Ectodermal cell (in vitro differentiated cells): ENCODE measurements around the gene LYRM4.

Experiments used
- H3K27ac ChIP-seq: 2 replicates; pipeline ENCODE4 v1.7.0; 2013; ENCODE audit warnings: mild to moderate bottlenecking, low read depth, low read length; ENCODE audit not compliant: insufficient read depth, poor library complexity, severe bottlenecking
- H3K27me3 ChIP-seq: 2 replicates; pipeline ENCODE4 v1.7.0; 2013; ENCODE audit warnings: mild to moderate bottlenecking, low read length; ENCODE audit not compliant: insufficient read depth, control insufficient read depth, poor library complexity, severe bottlenecking
- H3K36me3 ChIP-seq: one replicate; pipeline ENCODE4 v1.7.0; 2013; ENCODE audit warnings: low read length; ENCODE audit not compliant: control insufficient read depth, insufficient read depth
- H3K4me1 ChIP-seq: one replicate; pipeline ENCODE4 v1.7.0; 2013; ENCODE audit warnings: low read length; ENCODE audit not compliant: control insufficient read depth, insufficient read depth
- H3K4me3 ChIP-seq: 2 replicates; pipeline ENCODE4 v1.7.0; 2013; ENCODE audit warnings: low read depth, low read length, control low read depth; ENCODE audit not compliant: insufficient read depth
- H3K9me3 ChIP-seq: 2 replicates; pipeline ENCODE4 v1.7.0; 2013; ENCODE audit warnings: mild to moderate bottlenecking, low read length, moderate library complexity; ENCODE audit not compliant: control insufficient read depth
- WGBS, 2 experiments: methylation state at CpG; one replicate each; pipeline ENCODE4 v1.1.7; 2013; ENCODE audit warnings: missing lambda C conversion rate in 2 of 2; 5-methylcytosine and 5-hydroxymethylcytosine counted together

Gene LYRM4

DNA sequence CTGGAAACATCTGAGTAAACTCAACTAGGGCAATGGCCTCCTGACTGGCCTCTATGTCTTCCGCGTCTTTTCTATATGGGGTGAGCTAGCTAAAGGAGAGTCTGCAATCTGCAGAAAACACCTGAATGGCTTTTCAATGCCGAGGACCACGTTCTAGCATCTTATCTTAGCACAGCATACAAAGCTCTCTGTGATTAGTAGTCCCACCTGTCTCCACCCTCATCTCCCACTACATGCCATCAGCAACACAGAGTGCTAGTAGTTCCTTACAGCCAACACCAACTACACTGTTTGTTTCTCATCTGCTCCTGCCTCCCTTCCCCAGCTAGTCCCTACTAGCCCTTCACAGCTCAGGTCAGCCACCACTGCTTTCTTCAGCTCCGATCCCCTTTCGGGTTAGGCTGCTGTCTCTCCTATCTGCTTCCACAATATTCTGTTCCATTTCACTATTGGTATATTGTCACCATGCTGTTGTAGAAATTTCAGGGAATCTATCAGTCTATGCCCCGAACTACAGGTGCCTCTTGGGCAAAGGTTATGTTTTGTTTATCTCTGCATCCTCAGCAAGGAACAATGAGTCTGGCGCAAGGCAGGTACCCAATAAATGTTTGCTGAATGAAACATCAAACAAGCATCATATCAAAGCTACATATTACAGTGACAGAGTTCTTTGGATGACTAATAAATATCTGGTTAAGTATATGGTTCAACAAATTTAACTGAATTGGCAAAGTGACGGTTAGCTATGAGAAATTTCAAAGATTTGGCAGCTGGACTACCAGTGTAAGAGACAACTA, 12.2 kb downstream of the LYRM4 start:
- Histone ChIP-seq H3K27ac (no peak overlapping the region), H3K9me3 (no peaks in the 10 kb centered on the region), H3K36me3 (no peaks in the 10 kb centered on the region), H3K27me3 (no peaks in the 10 kb centered on the region), H3K4me3 (no peak overlapping the region), H3K4me1 (peaks cover 4% of the 10 kb centered on the region)
- 93 to 95% methylated on average over 9 of the region's 9 CpGs for WGBS, 2 experiments

DNA sequence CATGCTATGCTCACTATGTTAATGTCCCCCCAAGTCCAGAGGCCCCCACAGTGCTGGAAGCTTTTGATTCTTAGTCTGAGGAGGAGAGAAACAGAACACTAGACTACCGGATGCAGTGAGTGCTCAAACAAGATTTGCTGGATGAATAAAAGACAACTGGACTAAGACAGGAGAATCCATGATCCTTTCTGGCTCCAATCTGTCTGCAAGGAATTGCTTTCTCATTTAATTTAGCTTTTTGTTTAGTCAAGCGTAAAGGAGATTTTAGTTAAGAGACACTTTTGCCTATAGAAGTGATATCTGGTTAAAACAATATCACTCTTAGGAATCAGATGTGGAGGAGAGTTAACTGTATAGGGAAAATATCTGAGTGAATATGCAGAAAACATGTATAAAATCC, 13.5 kb downstream of the LYRM4 start:
- Histone ChIP-seq H3K27me3 (no peaks in the 10 kb centered on the region), H3K27ac (no peak overlapping the region), H3K9me3 (no peaks in the 10 kb centered on the region), H3K36me3 (no peaks in the 10 kb centered on the region), H3K4me3 (no peak overlapping the region), H3K4me1 (peaks cover 4% of the 10 kb centered on the region)
- 89 to 93% methylated on average over 2 of the region's 2 CpGs for WGBS, 2 experiments

DNA sequence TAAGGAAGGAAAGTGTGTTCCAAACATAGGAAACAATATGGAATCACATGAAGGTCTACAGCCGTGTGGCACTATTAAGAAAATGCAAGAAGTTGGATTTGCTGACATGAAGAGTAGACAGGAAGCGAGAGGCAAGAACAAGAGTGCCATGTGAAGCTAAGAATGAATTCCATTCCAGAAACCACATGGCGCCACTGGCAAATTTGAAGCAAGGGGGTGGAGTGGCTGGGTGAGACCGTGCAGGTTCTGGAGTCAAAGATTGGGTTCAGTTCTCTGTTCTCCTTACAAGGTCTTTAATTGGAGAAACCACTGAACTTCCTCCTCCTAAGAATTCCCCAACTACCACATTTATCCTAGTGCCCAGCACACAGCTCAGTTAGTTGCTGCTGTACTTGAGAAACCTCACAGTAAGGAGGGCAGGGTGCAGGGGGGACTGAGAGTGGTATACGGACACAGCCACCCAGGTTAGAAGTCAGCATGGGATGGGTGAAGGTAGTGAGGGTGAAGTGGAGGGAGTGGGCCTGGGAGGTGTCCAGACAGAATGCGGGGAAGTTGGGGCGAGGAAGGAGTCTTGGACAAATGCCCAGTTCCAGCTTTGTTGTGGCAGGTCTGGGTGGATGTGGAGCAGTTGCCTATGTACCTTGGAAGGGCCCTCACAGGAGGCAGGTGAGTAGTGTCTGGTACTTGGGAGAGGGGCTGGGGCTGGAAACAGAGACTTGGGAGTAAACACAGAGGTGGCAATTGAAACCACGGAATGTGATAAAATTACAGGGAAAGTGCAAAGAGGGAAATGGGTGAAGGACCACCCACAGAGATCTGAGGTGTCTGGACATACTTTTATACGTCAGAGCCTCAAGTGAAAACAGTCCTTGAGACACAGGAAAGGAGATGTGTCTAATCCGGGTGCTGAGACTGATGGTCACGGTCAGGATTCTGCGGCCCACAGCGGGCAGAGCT, 14.3 kb downstream of the LYRM4 start:
- H3K4me3 ChIP-seq, result no peak overlapping the region
- no peaks in the 10 kb centered on the region for H3K27me3 ChIP-seq
- H3K36me3 ChIP-seq, result no peaks in the 10 kb centered on the region
- peaks cover 4% of the 10 kb centered on the region for H3K4me1 ChIP-seq
- 95% methylated on average over 13 of the region's 13 CpGs for WGBS, 2 experiments
- H3K9me3 ChIP-seq, result no peaks in the 10 kb centered on the region
- no peak overlapping the region for H3K27ac ChIP-seq

DNA sequence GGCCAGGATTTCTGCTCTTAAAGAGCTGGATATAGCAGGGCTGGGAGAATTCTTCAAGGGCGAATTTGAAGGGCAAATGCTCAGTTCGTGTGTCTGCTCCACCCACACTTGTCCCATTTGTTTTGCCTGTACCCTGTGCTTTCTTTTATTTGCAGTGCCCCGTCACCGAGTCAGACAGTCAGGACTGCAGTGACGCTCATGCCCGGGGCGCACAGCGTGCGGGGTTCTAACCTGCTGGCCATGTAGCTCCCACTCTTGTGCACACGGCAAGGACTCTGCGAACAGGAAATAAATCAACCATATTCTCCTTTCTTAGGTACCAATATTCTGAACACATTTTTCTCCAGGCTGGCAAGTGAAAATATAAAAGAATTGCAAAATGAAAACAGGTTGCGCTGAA, 17.7 kb downstream of the LYRM4 start:
- H3K4me3 ChIP-seq, result no peak overlapping the region
- no peaks in the 10 kb centered on the region for H3K36me3 ChIP-seq
- peaks cover 4% of the 10 kb centered on the region for H3K4me1 ChIP-seq
- H3K9me3 ChIP-seq, result no peaks in the 10 kb centered on the region
- 96% methylated on average over 11 to 12 of the region's 12 CpGs for WGBS, 2 experiments
- H3K27ac ChIP-seq, result no peak overlapping the region
- no peaks in the 10 kb centered on the region for H3K27me3 ChIP-seq

DNA sequence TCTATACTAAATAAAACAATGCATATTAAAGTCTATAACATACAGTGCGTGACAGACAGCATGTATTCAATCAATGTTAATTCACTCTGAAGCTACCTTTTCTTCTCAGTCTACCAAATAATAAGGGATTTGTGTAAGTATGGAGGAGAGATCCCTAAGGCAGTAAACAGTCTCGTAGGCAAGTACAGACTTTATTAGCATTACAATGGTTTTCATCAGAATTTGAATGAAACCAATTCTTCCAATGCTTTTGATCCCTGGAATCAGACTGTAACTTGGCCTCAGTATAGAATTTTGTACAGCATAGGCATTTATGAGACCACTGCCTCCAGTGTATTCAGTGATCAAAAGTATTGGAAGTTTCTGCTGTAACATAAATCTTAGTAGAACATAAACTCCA, 19.5 kb downstream of the LYRM4 start:
- Histone ChIP-seq H3K9me3 (no peaks in the 10 kb centered on the region), H3K36me3 (no peaks in the 10 kb centered on the region), H3K27me3 (no peaks in the 10 kb centered on the region), H3K4me3 (no peak overlapping the region), H3K27ac (no peak overlapping the region), H3K4me1 (peaks cover 4% of the 10 kb centered on the region)
- 15 to 25% methylated on average over 1 of the region's 2 CpGs for WGBS, 2 experiments

DNA sequence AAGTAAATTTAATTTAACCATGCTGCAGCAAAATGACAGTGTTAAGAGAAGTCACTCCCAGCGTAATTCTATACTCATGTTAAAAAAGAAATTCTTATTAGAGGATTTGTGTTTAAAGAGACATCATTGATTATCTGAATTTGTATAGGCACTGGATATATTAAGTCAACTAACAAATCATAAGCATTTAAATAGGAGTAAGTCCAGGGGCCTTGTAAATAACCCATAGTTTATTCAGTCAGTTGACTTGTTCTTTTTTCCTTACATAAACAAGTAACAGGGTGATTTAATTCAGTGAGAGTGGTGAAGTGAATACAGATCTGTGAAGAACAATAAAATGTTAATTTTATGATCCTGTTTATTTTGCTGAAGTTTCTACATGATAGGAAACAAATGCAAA, 22.4 kb downstream of the LYRM4 start:
- Histone ChIP-seq H3K27me3 (no peaks in the 10 kb centered on the region), H3K36me3 (no peaks in the 10 kb centered on the region), H3K27ac (no peak overlapping the region), H3K4me1 (no peaks in the 10 kb centered on the region), H3K4me3 (no peak overlapping the region), H3K9me3 (no peaks in the 10 kb centered on the region)
- no CpG with 5 or more reads among the region's 1 CpG for WGBS, 2 experiments

DNA sequence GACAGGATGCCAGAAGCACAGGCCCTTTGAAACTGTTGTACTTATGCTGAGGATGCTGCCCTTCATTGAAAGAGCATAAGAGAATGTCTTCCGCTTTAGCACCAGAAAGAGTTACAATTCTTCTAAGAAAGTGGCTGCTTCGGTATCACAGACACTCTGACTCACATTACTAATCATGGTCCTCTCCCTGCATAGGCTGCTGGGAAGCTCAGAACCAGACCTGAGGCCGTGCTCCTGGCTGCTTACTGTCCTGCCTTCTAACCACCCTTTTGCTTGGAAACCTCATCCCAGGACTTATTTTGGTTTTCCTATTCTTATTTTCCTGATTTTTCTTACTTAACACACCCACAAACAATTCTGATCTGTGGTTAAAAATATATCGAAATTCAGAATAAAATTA, 22.9 kb downstream of the LYRM4 start:
- H3K9me3 ChIP-seq, result no peaks in the 10 kb centered on the region
- no peak overlapping the region for H3K4me3 ChIP-seq
- H3K27ac ChIP-seq, result no peak overlapping the region
- H3K36me3 ChIP-seq, result no peaks in the 10 kb centered on the region
- H3K4me1 ChIP-seq, result no peaks in the 10 kb centered on the region
- WGBS, 2 experiments, result 93 to 96% methylated on average over 3 of the region's 4 CpGs
- H3K27me3 ChIP-seq, result no peaks in the 10 kb centered on the region

DNA sequence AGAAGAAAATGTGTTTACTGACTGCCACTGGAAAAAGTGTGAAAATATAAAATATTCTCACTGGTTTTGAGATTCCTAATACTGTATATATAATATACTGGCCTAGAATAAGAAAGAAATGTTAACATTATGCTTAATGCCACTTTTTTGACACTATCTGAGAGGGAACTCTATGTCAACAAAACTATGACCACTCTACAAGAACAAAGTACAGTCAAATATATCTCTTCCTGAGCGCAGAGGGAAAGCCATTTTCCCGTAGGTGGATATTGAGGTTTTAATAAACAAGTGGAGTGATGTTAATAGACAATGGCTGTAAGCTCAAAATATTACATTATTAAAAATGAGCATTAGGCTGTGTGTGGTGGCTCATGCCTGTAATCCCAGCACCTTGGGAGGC, 24.9 kb downstream of the LYRM4 start:
- 94 to 100% methylated on average over 1 to 2 of the region's 2 CpGs for WGBS, 2 experiments

DNA sequence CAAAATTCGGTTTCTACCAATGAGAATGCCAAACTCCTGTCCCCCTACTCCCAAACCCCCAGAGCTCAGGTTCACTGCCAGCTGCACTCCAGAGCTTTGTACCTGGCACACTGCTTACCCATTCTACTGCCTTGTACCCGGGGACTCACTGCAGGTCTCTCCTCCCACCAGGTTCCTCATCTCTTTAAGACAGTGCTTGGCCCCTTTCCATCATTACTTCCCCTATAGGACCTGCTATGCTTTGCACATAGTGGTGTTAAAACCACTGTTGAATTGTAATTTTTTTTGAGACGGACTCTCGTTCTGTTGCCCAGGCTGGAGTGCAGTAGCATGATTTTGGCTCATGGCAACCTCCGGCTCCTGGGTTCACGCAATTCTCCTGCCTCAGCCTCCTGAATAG, 25.9 kb downstream of the LYRM4 start:
- no peak overlapping the region for H3K4me3 ChIP-seq
- H3K9me3 ChIP-seq, result no peaks in the 10 kb centered on the region
- no peaks in the 10 kb centered on the region for H3K36me3 ChIP-seq
- H3K4me1 ChIP-seq, result no peaks in the 10 kb centered on the region
- no peak overlapping the region for H3K27ac ChIP-seq
- no peaks in the 10 kb centered on the region for H3K27me3 ChIP-seq
- WGBS, 2 experiments, result 90 to 94% methylated on average over 6 of the region's 6 CpGs

More for the DNA sequence above, 24.9 kb downstream of the LYRM4 start:
- no peak overlapping the region for H3K27ac ChIP-seq
- H3K27me3 ChIP-seq, result no peaks in the 10 kb centered on the region
- H3K4me1 ChIP-seq, result no peaks in the 10 kb centered on the region
- no peak overlapping the region for H3K4me3 ChIP-seq
- no peaks in the 10 kb centered on the region for H3K9me3 ChIP-seq
- no peaks in the 10 kb centered on the region for H3K36me3 ChIP-seq

DNA sequence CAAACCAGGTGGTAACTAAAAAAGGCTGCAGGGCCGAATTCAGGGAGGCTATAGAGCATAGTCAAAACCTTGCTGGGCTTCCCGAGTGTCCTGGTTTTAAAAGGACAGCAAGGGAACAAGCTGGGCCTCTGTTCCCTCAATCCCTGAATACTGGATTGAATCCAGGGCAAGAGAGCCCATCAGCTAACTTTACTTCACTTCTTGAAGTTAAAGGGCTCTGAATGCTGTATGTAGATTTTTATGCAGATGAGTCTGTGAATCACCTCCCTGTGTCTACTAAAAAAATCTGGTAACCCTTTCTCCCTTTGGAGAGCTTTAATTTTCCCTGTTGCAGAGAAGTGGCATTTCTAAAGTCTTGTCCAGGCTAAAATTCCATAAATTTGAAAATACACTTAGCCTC, 29.5 kb downstream of the LYRM4 start:
- WGBS, 2 experiments, result 74% methylated on average over 2 of the region's 2 CpGs
- H3K36me3 ChIP-seq, result no peaks in the 10 kb centered on the region

More for the DNA sequence above, 29.5 kb downstream of the LYRM4 start:
- Histone ChIP-seq H3K27ac (no peak overlapping the region), H3K27me3 (no peaks in the 10 kb centered on the region), H3K4me3 (no peak overlapping the region), H3K9me3 (no peaks in the 10 kb centered on the region), H3K4me1 (no peaks in the 10 kb centered on the region)
